Stimulated activated CD4-positive, alpha-beta T cell treated with anti-CD3 and anti-CD28 coated beads, TNF-alpha, amount 100 ng/mL, for 4 hours (primary cell): ENCODE results near the gene NFKBIB.

ENCODE experiments used
- DNase-seq, 3 experiments: peaks; one replicate each; pipeline ENCODE4 v3.0.0-alpha.2; 2020; ENCODE audit warnings: low read depth in 3 of 3

NFKBIB gene

DNA sequence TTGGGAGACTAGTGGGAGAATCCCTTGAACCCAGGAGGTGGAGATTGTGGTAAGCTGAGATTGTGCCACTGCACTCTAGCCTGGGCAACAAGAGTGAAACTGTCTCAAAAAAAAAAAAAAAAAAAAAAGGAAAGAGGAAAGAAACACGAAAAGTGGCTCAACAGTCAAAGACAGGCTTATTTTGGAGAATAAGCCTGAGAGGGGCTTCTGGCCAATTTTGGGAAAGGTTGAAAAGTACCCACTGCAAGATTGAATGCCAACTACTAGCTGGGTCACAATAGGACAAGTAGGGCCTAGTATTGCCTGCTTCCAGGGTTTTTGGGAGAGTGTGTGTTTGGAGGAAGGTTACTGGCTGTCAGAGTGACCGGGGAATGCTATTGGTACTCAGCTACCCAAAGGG is 58.5 kb downstream of the NFKBIB start:
- no peak for DNase-seq
